Adrenal gland (tissue), 12 donors: ENCODE measurements around the gene TENM4. TPM values are rescaled to one million over a fixed set of nuclear protein-coding genes. Genes with fewer than 3 reads are reported as not detected.
"Not testable (repeated sequence)": the region's sequence is repeated elsewhere in the genome, so short reads cannot be mapped to it uniquely, and the experiment has no call there.

ENCODE experiments used
- DNase-seq, 7 donors: peaks; one replicate each; pipeline ENCODE4 v3.0.0-alpha.2; 2019 to 2020
- H3K27ac ChIP-seq, 5 donors: fragments of 200-600 bp; sonication (generic) in 4 of 5; 1 replicate in 3 of 5; 2 replicates in 2 of 5; pipeline versions ENCODE4 v1.5.1 to v1.8.0; 2016 to 2020; ENCODE audit warnings: mild to moderate bottlenecking in 1 of 5
- H3K27me3 ChIP-seq: fragments of 200-600 bp; 2 replicates; pipeline ENCODE4 v1.8.0; 2021
- H3K36me3 ChIP-seq, 2 donors: fragments of 200-600 bp; replicated peaks in 1 of 2; 1 replicate in 1 of 2; 2 replicates in 1 of 2; pipeline versions ENCODE4 v1.5.1 to v1.8.0; 2018 to 2022
- H3K4me1 ChIP-seq, 2 donors: fragments of 200-600 bp; replicated peaks in 1 of 2; 1 replicate in 1 of 2; 2 replicates in 1 of 2; pipeline versions ENCODE4 v1.5.1 to v1.8.0; 2018 to 2021
- H3K4me3 ChIP-seq, 4 donors: fragments of 200-600 bp; sonication (generic) in 3 of 4; one replicate each; pipeline ENCODE4 v1.5.1; 2016 to 2018
- H3K9me3 ChIP-seq, 3 donors: fragments of 200-600 bp; sonication (generic) in 1 of 3; replicated peaks in 1 of 3; 1 replicate in 2 of 3; 2 replicates in 1 of 3; pipeline versions ENCODE4 v1.5.1 to v1.8.0; 2016 to 2021
- POLR2A ChIP-seq, 2 donors: fragments of 450-650 bp; IDR thresholded peaks; one replicate each; pipeline ENCODE4 v1.6.1; 2017; ENCODE audit warnings: antibody characterized with exemption in 2 of 2, mild to moderate bottlenecking in 2 of 2, moderate library complexity in 1 of 2
- WGBS, 4 donors: extraction: QIAGEN DNeasy Blood & Tissue Kit in 2 of 4; methylation state at CpG; one replicate each; pipeline versions ENCODE4 v1.1.5 to v1.1.7; 2013 to 2017; 5-methylcytosine and 5-hydroxymethylcytosine counted together
- intact Hi-C, 2 donors: fragments of 100-400 bp; cut with DNase I; formaldehyde crosslinking; loops; one replicate each; pipeline versions ENCODE4 v1.14.1 to v1.15.0; 2022 to 2023
- polyA plus RNA-seq, 3 donors: library from polyadenylated mRNA; stranded (reverse); fragments of 200-250 nt in 2 of 3; fragments of 350-450 nt in 1 of 3; fragmentation: Illumina TruSeq in 1 of 3; extraction: RNeasy Lipid Tissue Mini Kit (QIAGEN cat#74804) in 1 of 3; gene quantifications; one replicate each; pipeline ENCODE4 v1.2.3, GENCODE V29; 2013 to 2014
- total RNA-seq, 9 donors: library from RNA; depleted of rRNA in 4 of 9; stranded (reverse); fragments of >200 nt in 4 of 9; fragments of 120-200 nt in 1 of 9; fragmentation: NEBNext Ultra II Directional in 1 of 9; extraction: Animal tissue kit (Norgen Biotek cat#: 25700) in 1 of 9; gene quantifications; one replicate each; pipeline versions ENCODE4 v1.1.0 to v1.2.4, GENCODE V29; 2013 to 2023
- TF ChIP-seq, protein P1 (sequence below), 6 experiments: fragments of 450-650 bp in 4 of 6; fragments of 200-600 bp in 2 of 6; sonication (generic) in 1 of 6; IDR thresholded peaks; 1 replicate in 5 of 6; 2 replicates in 1 of 6; pipeline versions ENCODE4 v1.5.1 to v1.8.0; 2016 to 2021; ENCODE audit warnings: antibody characterized with exemption in 6 of 6, mild to moderate bottlenecking in 2 of 6, moderate library complexity in 1 of 6
- donor health status: healthy with polysubstance abuse.
- donor health status: Bipolar disorder and iron deficiency.
- donor health status: DM: yes; HTN: yes; CAD: no.
- donor health status: DM: no; HTN: no; CAD: no.
- donor health status: DM: no; HTN: no; CAD: no.
- donor health status: DM: yes; HTN: yes; CAD: no.

Gene TENM4
- total and polyA plus RNA-seq, 12 donors = 0.74 to 24.9 (median 6.7) TPM

DNA sequence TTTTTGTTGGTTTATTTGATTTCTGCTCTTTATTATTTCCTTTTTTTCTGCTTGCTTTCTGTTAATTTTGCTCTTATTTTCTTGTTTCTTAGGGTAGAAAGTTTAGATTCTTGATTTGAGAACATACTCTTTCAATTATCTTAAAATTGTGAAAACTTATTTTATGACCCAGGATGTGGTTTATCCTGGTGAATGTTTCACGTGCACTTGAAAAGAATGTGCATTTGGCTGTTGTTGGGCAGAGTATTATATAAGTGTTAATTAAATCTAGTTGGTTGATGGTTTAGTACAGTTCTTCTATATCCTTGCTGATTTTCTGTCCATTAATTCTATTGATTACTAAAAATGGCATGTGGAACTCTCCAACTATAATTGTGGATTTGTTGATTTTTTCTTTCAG lies 799.3 kb downstream of the TENM4 start:
- TF ChIP-seq, protein P1, sequence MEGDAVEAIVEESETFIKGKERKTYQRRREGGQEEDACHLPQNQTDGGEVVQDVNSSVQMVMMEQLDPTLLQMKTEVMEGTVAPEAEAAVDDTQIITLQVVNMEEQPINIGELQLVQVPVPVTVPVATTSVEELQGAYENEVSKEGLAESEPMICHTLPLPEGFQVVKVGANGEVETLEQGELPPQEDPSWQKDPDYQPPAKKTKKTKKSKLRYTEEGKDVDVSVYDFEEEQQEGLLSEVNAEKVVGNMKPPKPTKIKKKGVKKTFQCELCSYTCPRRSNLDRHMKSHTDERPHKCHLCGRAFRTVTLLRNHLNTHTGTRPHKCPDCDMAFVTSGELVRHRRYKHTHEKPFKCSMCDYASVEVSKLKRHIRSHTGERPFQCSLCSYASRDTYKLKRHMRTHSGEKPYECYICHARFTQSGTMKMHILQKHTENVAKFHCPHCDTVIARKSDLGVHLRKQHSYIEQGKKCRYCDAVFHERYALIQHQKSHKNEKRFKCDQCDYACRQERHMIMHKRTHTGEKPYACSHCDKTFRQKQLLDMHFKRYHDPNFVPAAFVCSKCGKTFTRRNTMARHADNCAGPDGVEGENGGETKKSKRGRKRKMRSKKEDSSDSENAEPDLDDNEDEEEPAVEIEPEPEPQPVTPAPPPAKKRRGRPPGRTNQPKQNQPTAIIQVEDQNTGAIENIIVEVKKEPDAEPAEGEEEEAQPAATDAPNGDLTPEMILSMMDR (IDR thresholded peaks at IDR 0.05) = no peak
- no peak for TF ChIP-seq POLR2A (IDR thresholded peaks at IDR 0.05)
- 25 to 58% (median 44%) methylated on average over 1 of the region's 1 CpG for WGBS, 4 donors
- Histone ChIP-seq H3K4me1 (no peaks in the 10 kb centered on the region), H3K4me3 (no peak overlapping the region), H3K27ac (no peak overlapping the region), H3K36me3 (no peaks in the 10 kb centered on the region), H3K9me3 (no peaks in the 10 kb centered on the region), H3K27me3 (no peaks in the 10 kb centered on the region)
- DNase-seq = no peak
- intact Hi-C loops = loop anchor here in 1 of 2 donors (10.0 kb wide), 1 partner anchor 433 kb away; no protein-coding TSS in a partner anchor

DNA sequence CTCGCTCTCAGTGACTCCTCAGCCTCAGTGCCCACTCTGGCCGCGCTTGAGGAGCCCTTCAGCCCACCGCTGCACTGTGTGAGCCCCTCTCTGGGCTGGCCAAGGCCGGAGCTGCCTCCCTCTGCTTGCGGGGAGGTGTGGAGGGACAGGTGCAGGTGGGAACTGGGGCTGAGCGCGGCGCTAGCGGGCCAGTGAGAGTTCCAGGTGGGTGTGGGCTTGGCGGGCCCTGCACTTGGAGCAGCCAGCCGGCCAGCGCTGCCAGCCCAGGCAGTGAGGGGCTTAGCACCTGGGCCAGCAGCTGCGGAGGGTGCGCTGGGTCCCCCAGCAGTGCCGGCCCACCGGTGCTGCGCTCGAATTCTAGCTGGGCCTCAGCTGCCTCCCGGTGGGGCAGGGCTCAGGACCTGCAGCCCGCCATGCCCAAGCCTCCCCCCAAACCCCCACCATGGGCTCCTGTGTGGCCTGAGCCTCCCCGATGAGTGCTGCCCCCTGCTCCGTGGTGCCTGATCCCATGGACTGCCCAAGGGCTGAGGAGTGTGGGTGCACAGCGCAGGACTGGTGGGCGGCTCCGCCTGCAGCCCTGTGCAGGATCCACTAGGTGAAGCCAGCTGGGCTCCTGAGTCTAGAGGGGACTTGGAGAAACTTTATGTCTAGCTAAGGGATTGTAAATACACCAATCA lies 802.0 kb downstream of the TENM4 start:
- no peak for DNase-seq
- H3K9me3 ChIP-seq = no peaks in the 10 kb centered on the region
- 88 to 94% (median 91%) methylated on average over 10 to 26 of the region's 26 CpGs for WGBS, 4 donors

DNA sequence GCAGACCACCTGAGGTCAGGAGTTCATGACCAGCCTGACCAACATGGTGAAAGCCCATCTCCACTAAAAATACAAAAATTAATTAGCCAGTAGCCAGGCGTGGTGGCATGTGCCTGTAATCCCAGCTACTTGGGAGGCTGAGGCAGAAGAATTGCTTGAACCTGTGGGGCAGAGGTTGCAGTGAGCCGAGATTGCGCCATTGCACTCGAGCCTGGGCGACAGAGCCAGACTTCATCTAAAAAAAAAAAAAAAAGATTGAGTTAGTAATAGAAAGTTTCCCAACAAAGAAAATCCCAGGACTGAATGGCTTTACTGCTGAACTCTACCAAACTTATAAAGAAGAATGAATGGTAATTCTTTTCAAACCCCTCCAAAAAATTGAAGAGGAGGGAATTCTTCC lies 803.3 kb downstream of the TENM4 start:
- DNase-seq, H3K27ac ChIP-seq, H3K27me3 ChIP-seq, intact Hi-C loops, H3K9me3 ChIP-seq, H3K4me3 ChIP-seq, H3K4me1 ChIP-seq, H3K36me3 ChIP-seq: not testable (repeated sequence)
- 83 to 89% (median 84%) methylated on average over 5 of the region's 5 CpGs for WGBS, 4 donors

More for the DNA sequence above, 802.0 kb downstream of the TENM4 start:
- Histone ChIP-seq H3K4me1 (no peaks in the 10 kb centered on the region), H3K27me3 (no peaks in the 10 kb centered on the region), H3K27ac (no peak overlapping the region), H3K36me3 (no peaks in the 10 kb centered on the region), H3K4me3 (no peak overlapping the region)
- intact Hi-C loops = no loop called here
- TF ChIP-seq, protein P1 (IDR thresholded peaks at IDR 0.05) = no peak
- TF ChIP-seq POLR2A (IDR thresholded peaks at IDR 0.05) = no peak

DNA sequence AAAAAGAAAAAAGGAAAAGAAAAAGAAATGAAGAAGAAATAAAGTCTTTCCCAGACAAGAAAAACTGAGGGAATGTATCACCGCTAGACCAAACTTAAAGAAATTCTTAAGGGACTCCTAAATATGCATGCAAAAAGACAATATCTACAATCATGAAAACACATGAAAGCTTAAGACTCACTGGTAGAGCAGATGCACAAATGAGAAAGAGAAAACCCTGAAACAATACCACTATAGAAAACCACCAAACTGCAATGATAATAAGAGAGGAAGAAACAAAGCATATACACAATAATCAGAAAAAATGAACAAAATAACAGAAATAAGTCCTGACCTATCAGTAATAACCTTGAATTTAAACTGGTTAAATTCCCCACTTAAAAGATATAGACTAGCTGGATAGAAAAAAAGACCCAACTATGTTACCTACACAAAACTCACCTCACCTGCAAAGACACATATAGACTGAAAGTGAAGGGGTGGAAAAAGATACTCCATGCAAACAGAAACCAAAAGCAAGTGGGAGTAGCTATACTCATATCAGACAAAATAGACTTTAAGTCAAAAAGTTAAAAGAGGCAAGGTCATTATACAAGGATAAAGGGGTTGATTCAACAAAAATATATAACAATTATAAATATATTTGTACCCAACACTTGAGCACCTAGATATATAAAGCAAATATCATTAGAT lies 804.9 kb downstream of the TENM4 start:
- no peaks in the 10 kb centered on the region for H3K4me1 ChIP-seq
- WGBS, 4 donors = 97 to 100% (median 97%) methylated on average over 1 of the region's 1 CpG
- no peaks in the 10 kb centered on the region for H3K9me3 ChIP-seq
- no peak for DNase-seq
- H3K27ac ChIP-seq = no peak overlapping the region
- no peaks in the 10 kb centered on the region for H3K27me3 ChIP-seq
- intact Hi-C loops = no loop called here
- no peaks in the 10 kb centered on the region for H3K36me3 ChIP-seq
- TF ChIP-seq, protein P1 (IDR thresholded peaks at IDR 0.05) = no peak
- TF ChIP-seq POLR2A (IDR thresholded peaks at IDR 0.05) = no peak
- no peak overlapping the region for H3K4me3 ChIP-seq
